Measurements from ENCODE around the gene GPATCH2. TPM values are rescaled to one million over a fixed set of nuclear protein-coding genes. Genes with fewer than 3 reads are reported as not detected.

The GPATCH2 gene
- total and polyA plus RNA-seq, 10 of the 15 experiments (the other 5 are each of a cell fraction or from before 2014, with no cell fraction given), result 3.2 to 12.2 (median 5.4) TPM

GRCh38 chr1:217425422-217425821, 205.5 kb downstream of the GPATCH2 start:
- ChIA-PET CTCF (no interaction called here), SMC1A (ENCODE audit: uncharacterized antibody, unreplicated experiment) (no interaction called here), POLR2A (no interaction called here), RAD21 (ENCODE audit: unreplicated experiment) (no interaction called here)
- H3K27me3 ChIP-seq (replicated peaks in 1 of 2; ENCODE audit: control insufficient read depth in 2 of 2, insufficient read depth in 2 of 2, low read length in 1 of 2), result no peaks in the 10 kb centered on the region; a peak in 1 of 4 replicates
- no peak overlapping the region for H3K27ac ChIP-seq (ENCODE audit: control insufficient read depth, insufficient read depth)
- H3K36me3 ChIP-seq (ENCODE audit: control insufficient read depth in 2 of 2, insufficient read depth in 2 of 2, low read length in 1 of 2), result no peaks in the 10 kb centered on the region
- intact Hi-C loops (cut with micrococcal nuclease; ENCODE audit: unreplicated experiment) (no loop called here), in situ Hi-C loops (cut with MboI) (no loop called here)
- TF ChIP-seq MTA2 (IDR thresholded peaks at IDR 0.05; ENCODE audit: low read depth), result no peak
- no peak for TF ChIP-seq BHLHE40 (IDR thresholded peaks at IDR 0.05; ENCODE audit: borderline replicate concordance in 1 of 2, low read depth in 2 of 2, low read length in 1 of 2)
- TF ChIP-seq ETV6 (conservative IDR thresholded peaks at IDR 0.05 in 1 of 2, IDR thresholded peaks at IDR 0.05 in 1 of 2; ENCODE audit: borderline replicate concordance in 1 of 2, low read depth in 1 of 2), result no peak
- no peak for TF ChIP-seq SRF (IDR thresholded peaks at IDR 0.05; ENCODE audit: low read depth in 2 of 2, low read length in 2 of 2)
- no peak for TF ChIP-seq YY1 (IDR thresholded peaks at IDR 0.05; ENCODE audit: low read depth, low read length)
- no peak for TF ChIP-seq BCL11A (IDR thresholded peaks at IDR 0.05; ENCODE audit: low read depth, low read length)
- TF ChIP-seq MYC (IDR thresholded peaks at IDR 0.05; ENCODE audit: insufficient read depth, insufficient read length, insufficient replicate concordance, low read length, severe bottlenecking), result no peak
- no peak for TF ChIP-seq NFYB (IDR thresholded peaks at IDR 0.05; ENCODE audit: insufficient read depth, low read depth, low read length)
- TF ChIP-seq CBX3 (IDR thresholded peaks at IDR 0.05; ENCODE audit: borderline replicate concordance, low read depth), result no peak
- TF ChIP-seq TCF3 (IDR thresholded peaks at IDR 0.05; ENCODE audit: borderline replicate concordance, insufficient read depth, low read depth, low read length), result no peak
- no peaks in the 10 kb centered on the region for H3K79me2 ChIP-seq (ENCODE audit: control insufficient read depth, insufficient read depth, low read length)
- H3K9ac ChIP-seq (ENCODE audit: control insufficient read depth, insufficient read depth, low read length), result no peak overlapping the region
- BruUV-seq (replicated peaks), result no TSS peak
- FAIRE-seq (no peak), ATAC-seq (no peak), DNase-seq (ENCODE audit: low read depth, low spot score) (no peak)
- no peaks in the 10 kb centered on the region for H4K20me1 ChIP-seq (ENCODE audit: control insufficient read depth, insufficient read depth)
- WGBS (ENCODE audit: insufficient coverage, insufficient replicate concordance, low lambda C conversion rate, missing lambda C conversion rate), result 61% methylated on average over 5 of the region's 5 CpGs
- no peak overlapping the region for H3K4me3 ChIP-seq
- H3K4me1 ChIP-seq (ENCODE audit: control insufficient read depth, insufficient read depth, low read length), result no peaks in the 10 kb centered on the region
- H3K4me2 ChIP-seq (ENCODE audit: control insufficient read depth, insufficient read depth), result no peak overlapping the region
- H3K9me3 ChIP-seq (replicated peaks; ENCODE audit: control insufficient read depth, insufficient read depth, low read length), result no peaks in the 10 kb centered on the region
- no peak overlapping the region for H2AFZ ChIP-seq (ENCODE audit: control insufficient read depth, low read depth, low read length)

Measured in GM12878 (cell line).